HG03521 (cell line): ENCODE data around the gene NEDD4L.
"Not testable (repeated sequence)": the region's sequence is repeated elsewhere in the genome, so short reads cannot be mapped to it uniquely, and the experiment has no call there.

Experiments
- ATAC-seq: cut with Tn5 transposase; IDR thresholded peaks from one replicate; pipeline ENCODE4 v1.9.1; 2021; ENCODE audit warnings: mild to moderate bottlenecking, moderate library complexity; ENCODE audit not compliant: unreplicated experiment

The NEDD4L gene

GRCh38 chr18:58407649-58408407 is 363.8 kb downstream of the NEDD4L start:
- ATAC-seq: no peak

GRCh38 chr18:58408665-58409064 is 364.6 kb downstream of the NEDD4L start:
- ATAC-seq: no peak

GRCh38 chr18:58409802-58410445 is 365.9 kb downstream of the NEDD4L start:
- ATAC-seq: no peak

- ATAC-seq: no peak
Observed at GRCh38 chr18:58411323-58411722, 367.3 kb downstream of the NEDD4L start.

DNA sequence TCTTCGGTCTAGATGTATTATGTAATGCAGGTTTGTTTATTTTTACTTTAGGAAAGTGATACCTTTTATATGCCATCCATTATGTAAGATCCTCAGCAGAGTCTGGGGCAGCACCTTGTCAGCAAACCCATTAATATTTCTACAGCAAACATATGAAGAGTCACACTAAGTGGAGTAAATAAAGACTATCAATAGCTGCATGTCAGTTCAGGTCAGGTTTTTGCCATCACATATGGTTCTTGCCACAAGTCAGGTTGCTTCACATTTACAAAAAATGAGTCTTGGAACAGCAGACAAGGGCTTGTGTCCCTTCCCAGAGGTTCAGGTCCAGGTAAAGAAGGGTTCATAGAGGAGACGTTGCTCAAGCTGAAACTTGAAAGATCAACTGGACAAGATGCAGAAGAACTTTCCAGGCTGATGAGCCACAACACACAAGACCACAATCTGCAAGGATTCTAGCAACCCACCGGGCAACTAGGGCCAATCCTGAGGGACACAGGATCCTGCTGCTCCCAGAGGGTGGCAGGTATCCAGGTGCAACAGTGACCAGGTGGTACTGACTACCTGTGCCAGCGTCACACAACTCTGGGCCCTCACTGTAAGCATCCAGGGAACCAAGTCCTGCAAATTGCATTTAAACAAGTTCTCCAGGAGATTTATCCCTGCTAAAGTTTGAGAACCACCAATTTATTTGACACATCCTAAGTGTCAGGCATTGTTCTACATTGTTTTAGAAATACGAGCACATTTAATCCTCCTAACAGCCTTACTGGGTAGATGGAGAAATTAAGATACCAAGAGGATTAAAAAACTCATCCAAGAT is 369.0 kb downstream of the NEDD4L start:
- ATAC-seq: no peak

GRCh38 chr18:58413667-58414628 is 369.9 kb downstream of the NEDD4L start:
- no peak for ATAC-seq

GRCh38 chr18:58416014-58416703 is 372.1 kb downstream of the NEDD4L start:
- ATAC-seq: no peak

DNA sequence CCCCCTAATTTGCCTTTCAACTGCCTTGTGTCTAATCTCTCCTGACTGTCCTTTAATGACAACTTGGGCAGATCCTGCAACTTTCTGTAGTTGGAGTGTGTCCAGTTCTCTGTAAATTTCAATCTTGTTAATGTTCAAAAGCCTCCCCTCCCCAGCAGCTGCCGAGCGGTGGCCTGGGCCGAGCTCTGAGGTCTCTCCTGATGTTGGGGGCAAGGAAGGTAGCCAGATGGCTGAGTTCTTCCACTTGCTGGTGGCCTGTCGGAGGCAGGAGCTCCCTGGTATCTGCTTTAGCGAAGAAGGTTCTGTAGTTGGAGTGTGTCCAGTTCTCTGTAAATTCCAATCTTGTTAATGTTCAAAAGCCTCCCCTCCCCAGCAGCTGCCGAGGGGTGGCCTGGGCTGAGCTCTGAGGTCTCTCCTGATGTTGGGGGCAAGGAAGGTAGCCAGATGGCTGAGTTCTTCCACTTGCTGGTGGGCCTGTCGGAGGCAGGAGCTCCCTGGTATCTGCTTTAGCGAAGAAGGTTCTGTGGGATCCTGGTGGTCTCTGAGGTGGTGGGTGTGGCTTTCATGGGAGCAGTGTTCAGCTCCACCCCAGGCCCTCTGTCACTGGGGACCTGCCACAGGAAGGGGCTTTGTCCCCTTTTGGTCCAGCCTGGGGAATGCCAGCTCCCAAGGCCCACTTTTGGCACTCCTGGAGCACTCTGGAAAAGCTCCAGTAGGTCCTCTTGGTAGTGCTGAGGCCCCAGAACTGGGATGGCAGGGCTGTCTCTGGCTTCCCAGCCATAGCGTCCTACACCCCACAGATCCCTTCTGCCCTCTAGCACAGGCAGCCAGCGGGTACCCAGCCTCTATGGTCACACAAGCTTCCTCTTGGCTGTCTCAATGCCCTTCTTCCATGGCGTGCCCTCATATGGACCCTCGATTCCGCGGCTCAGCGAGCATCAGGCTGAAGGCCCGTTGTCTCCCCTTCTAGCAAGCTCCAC is 373.0 kb downstream of the NEDD4L start:
- ATAC-seq: no peak

GRCh38 chr18:58417752-58418151 is 373.7 kb downstream of the NEDD4L start:
- no peak for ATAC-seq

GRCh38 chr18:58418361-58418760 is 374.3 kb downstream of the NEDD4L start:
- ATAC-seq: no peak

- no peak for ATAC-seq
Observed at GRCh38 chr18:58419587-58420199, 375.7 kb downstream of the NEDD4L start.

GRCh38 chr18:58426611-58427010 is 382.6 kb downstream of the NEDD4L start:
- ATAC-seq: no peak

GRCh38 chr18:58427321-58427720 is 383.3 kb downstream of the NEDD4L start:
- no peak for ATAC-seq

DNA sequence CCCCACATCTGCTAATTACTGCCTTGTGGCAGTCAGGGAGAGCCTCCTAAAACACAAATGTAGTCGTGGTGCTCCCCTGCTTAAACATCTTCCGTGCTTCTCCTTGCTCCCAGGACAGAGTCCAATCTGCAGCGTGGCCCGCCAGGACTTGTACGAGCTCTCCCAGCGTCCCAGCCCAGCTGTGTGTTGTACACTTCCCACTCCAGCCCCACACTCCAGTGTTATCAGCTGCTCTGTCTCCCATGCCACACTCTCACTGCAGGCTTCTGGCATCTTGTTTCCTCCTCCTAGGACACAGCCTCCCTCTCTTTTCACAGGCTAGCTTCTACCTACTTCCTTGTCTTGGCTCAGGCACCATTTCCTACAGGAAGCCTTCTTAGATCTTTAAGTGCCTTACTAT is 385.4 kb downstream of the NEDD4L start:
- no peak for ATAC-seq

GRCh38 chr18:58431215-58431614 is 387.2 kb downstream of the NEDD4L start:
- ATAC-seq: no peak

GRCh38 chr18:58432050-58432727 is 388.2 kb downstream of the NEDD4L start:
- ATAC-seq: no peak

- ATAC-seq: not testable (repeated sequence)
Observed at GRCh38 chr18:58435221-58436005, 391.4 kb downstream of the NEDD4L start.
